K562 (cell line): ENCODE results near the gene TPCN1. TPM values are rescaled to one million over a fixed set of nuclear protein-coding genes. Genes with fewer than 3 reads are reported as not detected.

Experiments
- CBX2 ChIP-seq: fragments of 200-600 bp; sonication (generic); IDR thresholded peaks from one replicate; pipeline ENCODE4 v1.6.1; 2012; ENCODE audit warnings: mild to moderate bottlenecking, low read length, inconsistent platforms; ENCODE audit not compliant: insufficient read depth, poor library complexity, severe bottlenecking
- HDGF ChIP-seq: fragments of 450-650 bp; IDR thresholded peaks from 2 replicates; pipeline ENCODE4 v1.6.1; 2016
- KDM4B ChIP-seq, 2 experiments: fragments of 450-650 bp in 1 of 2; sonication (generic) in 1 of 2; IDR thresholded peaks; 2 replicates each; pipeline ENCODE4 v1.6.1; 2016 to 2017; ENCODE audit warnings: borderline replicate concordance in 2 of 2, antibody characterized with exemption in 1 of 2, low read depth in 1 of 2, mild to moderate bottlenecking in 1 of 2
- KLF16 ChIP-seq: IDR thresholded peaks from 2 replicates; pipeline ENCODE4 v1.6.1; 2016; ENCODE audit warnings: antibody characterized with exemption
- NBN ChIP-seq: fragments of 450-650 bp; IDR thresholded peaks from 2 replicates; pipeline ENCODE4 v1.6.1; 2016; ENCODE audit warnings: low read depth, mild to moderate bottlenecking
- POLR2G ChIP-seq: fragments of 200-400 bp; formaldehyde crosslinking; IDR thresholded peaks from 2 replicates; pipeline ENCODE4 v1.6.1; 2017; ENCODE audit warnings: low read depth, mild to moderate bottlenecking, antibody characterized with exemption, low read length, moderate library complexity
- RAD21 ChIP-seq, 2 experiments: fragments of 250-450 bp in 1 of 2; fragments of 450-650 bp in 1 of 2; sonication (Bioruptor Pico) in 1 of 2; formaldehyde crosslinking in 1 of 2; IDR thresholded peaks in 1 of 2; conservative IDR thresholded peaks in 1 of 2; 2 replicates each; pipeline versions ENCODE4 v1.4.0 to v1.8.0; 2020 to 2022; ENCODE audit warnings: mild to moderate bottlenecking in 2 of 2, moderate library complexity in 1 of 2
- RBFOX2 ChIP-seq: fragments of 200-400 bp; formaldehyde crosslinking; IDR thresholded peaks from 2 replicates; pipeline ENCODE4 v1.6.1; 2017; ENCODE audit warnings: low read depth, mild to moderate bottlenecking, low read length, moderate library complexity
- SMC3 ChIP-seq: conservative IDR thresholded peaks from 2 replicates; pipeline ENCODE4 v1.6.1; 2011; ENCODE audit warnings: low read depth, low read length, improper control_type of control experiment; ENCODE audit not compliant: insufficient read depth
- ZNF263 ChIP-seq: sonication (generic); formaldehyde crosslinking; IDR thresholded peaks from 2 replicates; pipeline ENCODE4 v1.8.0; 2022; ENCODE audit warnings: mild to moderate bottlenecking, missing genetic modification reagents, borderline replicate concordance
- ZNF644 ChIP-seq: fragments of 200-800 bp; sonication (Bioruptor generic); IDR thresholded peaks from 2 replicates; pipeline ENCODE4 v1.6.1; 2016; ENCODE audit warnings: low read depth, missing genetic modification characterization, missing compliant biosample characterization
- polyA plus RNA-seq, 8 experiments: library from polyadenylated mRNA; depleted of rRNA in 4 of 8; stranded (reverse) in 5 of 8; unstranded in 3 of 8; fragments of >200 nt; fragmentation: Nextera tagmentation in 2 of 8; fragmentation: Illumina TruSeq in 1 of 8; extraction: Ambion mirVana in 2 of 8; extraction: Trizol in 1 of 8; gene quantifications; 2 replicates each; pipeline versions ENCODE4 v1.2.1 to v1.2.3, GENCODE V29; 2011 to 2014; ENCODE audit warnings: inconsistent platforms in 1 of 8, missing spikeins in 1 of 8
- total RNA-seq, 7 experiments: library from RNA; depleted of rRNA in 6 of 7; stranded (reverse); fragments of >200 nt in 6 of 7; fragmentation: Illumina TruSeq in 2 of 7; extraction: Trizol in 2 of 7; gene quantifications; 2 replicates each; pipeline versions ENCODE4 v1.2.1 to v1.2.3, GENCODE V29; 2011 to 2021; ENCODE audit warnings: low replicate concordance in 1 of 7
- TF ChIP-seq, protein P1 (sequence below), 2 experiments: fragments of 450-650 bp; formaldehyde crosslinking in 1 of 2; IDR thresholded peaks; 2 replicates each; pipeline versions ENCODE4 v1.4.0 to v1.6.1; 2014 to 2020; ENCODE audit warnings: mild to moderate bottlenecking in 2 of 2, borderline replicate concordance in 1 of 2, low read depth in 1 of 2
- TF ChIP-seq, protein P2 (sequence below): IDR thresholded peaks from 2 replicates; pipeline ENCODE4 v1.6.1; 2011; ENCODE audit warnings: borderline replicate concordance, low read depth, mild to moderate bottlenecking, moderate library complexity, low read length; ENCODE audit not compliant: insufficient read depth, poor library complexity, severe bottlenecking
- TF ChIP-seq, protein P3 (sequence below): sonication (generic); formaldehyde crosslinking; IDR thresholded peaks from 2 replicates; pipeline ENCODE4 v1.8.0; 2022; ENCODE audit warnings: missing genetic modification reagents, mild to moderate bottlenecking, moderate library complexity, borderline replicate concordance

Gene TPCN1
- total and polyA plus RNA-seq, 9 of the 15 experiments (the other 6 are each of a cell fraction or from before 2014, with no cell fraction given), result 0.80 to 23.8 (median 7.4) TPM

DNA sequence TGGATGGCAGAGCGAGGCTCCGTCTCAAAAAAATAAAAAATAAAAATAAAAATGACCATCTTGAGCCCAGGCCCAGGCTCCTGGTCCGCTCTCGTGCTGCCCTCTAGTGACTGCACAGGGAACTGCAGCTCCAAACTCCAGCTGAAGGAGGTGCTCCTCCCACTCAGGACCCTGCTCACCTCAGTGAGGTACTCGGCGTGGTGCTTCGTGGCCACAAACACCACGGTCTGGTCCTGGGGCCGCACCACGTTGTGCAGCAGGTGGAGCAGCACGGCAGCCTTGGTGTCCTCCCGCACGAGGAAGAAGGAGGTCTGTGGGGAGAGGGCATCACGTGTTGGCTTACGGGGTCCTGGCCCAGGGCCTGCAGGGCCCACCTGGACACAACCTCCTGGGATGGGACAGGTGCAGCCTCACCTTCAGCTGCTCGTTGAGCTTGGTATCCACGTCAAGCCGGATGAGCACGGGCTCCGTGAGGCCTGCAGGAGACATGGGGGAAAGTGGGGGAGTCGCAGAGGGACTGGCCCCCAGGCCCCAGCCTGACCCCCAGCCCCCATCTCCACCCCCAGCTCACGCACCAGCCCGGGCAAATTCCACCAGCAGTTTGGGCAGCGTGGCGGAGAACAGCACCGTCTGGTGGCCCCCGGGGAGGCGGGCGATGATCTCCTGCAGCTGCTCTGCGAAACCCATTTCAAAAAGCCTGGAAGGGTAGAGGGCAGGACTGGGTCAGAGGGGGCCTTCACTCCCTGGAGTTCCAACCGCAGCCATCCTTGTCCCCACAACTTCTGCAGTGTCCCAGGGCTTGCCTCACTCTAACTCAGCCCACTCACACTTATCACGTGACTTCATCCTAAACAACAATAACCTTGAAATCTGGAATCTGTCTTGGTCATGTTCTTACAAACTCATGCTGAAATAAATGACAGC, 46.5 kb upstream of the TPCN1 start (continued):
- TF ChIP-seq, protein P1, sequence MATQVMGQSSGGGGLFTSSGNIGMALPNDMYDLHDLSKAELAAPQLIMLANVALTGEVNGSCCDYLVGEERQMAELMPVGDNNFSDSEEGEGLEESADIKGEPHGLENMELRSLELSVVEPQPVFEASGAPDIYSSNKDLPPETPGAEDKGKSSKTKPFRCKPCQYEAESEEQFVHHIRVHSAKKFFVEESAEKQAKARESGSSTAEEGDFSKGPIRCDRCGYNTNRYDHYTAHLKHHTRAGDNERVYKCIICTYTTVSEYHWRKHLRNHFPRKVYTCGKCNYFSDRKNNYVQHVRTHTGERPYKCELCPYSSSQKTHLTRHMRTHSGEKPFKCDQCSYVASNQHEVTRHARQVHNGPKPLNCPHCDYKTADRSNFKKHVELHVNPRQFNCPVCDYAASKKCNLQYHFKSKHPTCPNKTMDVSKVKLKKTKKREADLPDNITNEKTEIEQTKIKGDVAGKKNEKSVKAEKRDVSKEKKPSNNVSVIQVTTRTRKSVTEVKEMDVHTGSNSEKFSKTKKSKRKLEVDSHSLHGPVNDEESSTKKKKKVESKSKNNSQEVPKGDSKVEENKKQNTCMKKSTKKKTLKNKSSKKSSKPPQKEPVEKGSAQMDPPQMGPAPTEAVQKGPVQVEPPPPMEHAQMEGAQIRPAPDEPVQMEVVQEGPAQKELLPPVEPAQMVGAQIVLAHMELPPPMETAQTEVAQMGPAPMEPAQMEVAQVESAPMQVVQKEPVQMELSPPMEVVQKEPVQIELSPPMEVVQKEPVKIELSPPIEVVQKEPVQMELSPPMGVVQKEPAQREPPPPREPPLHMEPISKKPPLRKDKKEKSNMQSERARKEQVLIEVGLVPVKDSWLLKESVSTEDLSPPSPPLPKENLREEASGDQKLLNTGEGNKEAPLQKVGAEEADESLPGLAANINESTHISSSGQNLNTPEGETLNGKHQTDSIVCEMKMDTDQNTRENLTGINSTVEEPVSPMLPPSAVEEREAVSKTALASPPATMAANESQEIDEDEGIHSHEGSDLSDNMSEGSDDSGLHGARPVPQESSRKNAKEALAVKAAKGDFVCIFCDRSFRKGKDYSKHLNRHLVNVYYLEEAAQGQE (IDR thresholded peaks at IDR 0.05; ENCODE audit: borderline replicate concordance), result peak; percentile 47; the same call in 1 of the 2 replicates
- TF ChIP-seq, protein P1 (CRISPR knock-in tag; IDR thresholded peaks at IDR 0.05; ENCODE audit: low read depth), result no peak
- TF ChIP-seq HDGF, result peak; percentile 56; the same call in 1 of the 2 replicates
- peak; percentile 83 for TF ChIP-seq ZNF263 (CRISPR knock-in tag)
- TF ChIP-seq, protein P2, sequence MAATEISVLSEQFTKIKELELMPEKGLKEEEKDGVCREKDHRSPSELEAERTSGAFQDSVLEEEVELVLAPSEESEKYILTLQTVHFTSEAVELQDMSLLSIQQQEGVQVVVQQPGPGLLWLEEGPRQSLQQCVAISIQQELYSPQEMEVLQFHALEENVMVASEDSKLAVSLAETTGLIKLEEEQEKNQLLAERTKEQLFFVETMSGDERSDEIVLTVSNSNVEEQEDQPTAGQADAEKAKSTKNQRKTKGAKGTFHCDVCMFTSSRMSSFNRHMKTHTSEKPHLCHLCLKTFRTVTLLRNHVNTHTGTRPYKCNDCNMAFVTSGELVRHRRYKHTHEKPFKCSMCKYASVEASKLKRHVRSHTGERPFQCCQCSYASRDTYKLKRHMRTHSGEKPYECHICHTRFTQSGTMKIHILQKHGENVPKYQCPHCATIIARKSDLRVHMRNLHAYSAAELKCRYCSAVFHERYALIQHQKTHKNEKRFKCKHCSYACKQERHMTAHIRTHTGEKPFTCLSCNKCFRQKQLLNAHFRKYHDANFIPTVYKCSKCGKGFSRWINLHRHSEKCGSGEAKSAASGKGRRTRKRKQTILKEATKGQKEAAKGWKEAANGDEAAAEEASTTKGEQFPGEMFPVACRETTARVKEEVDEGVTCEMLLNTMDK, result peak; percentile 95
- TF ChIP-seq SMC3, result peak; percentile 61
- TF ChIP-seq KLF16, result peak; percentile 69; the same call in 1 of the 2 replicates
- TF ChIP-seq CBX2, result no peak
- TF ChIP-seq POLR2G, result peak; percentile 57
- TF ChIP-seq RBFOX2, result peak; percentile 60
- TF ChIP-seq, protein P3, sequence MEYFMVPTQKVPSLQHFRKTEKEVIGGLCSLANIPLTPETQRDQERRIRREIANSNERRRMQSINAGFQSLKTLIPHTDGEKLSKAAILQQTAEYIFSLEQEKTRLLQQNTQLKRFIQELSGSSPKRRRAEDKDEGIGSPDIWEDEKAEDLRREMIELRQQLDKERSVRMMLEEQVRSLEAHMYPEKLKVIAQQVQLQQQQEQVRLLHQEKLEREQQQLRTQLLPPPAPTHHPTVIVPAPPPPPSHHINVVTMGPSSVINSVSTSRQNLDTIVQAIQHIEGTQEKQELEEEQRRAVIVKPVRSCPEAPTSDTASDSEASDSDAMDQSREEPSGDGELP (CRISPR knock-in tag), result peak; percentile 89
- no peak for TF ChIP-seq NBN
- TF ChIP-seq RAD21 (CRISPR knock-in tag; conservative IDR thresholded peaks at IDR 0.05 in 1 of 2, IDR thresholded peaks at IDR 0.05 in 1 of 2), result peak; percentile 51 to 74
- peak in 1 of 2 experiments; percentile 43; a peak in 1 of 4 replicates for TF ChIP-seq KDM4B (IDR thresholded peaks at IDR 0.05; ENCODE audit: borderline replicate concordance in 2 of 2, low read depth in 1 of 2)
- no peak for TF ChIP-seq ZNF644 (tag)
